Renal cortex interstitium (tissue), 11 donors: ENCODE measurements around the gene PEX5L. TPM values are rescaled to one million over a fixed set of nuclear protein-coding genes. Genes with fewer than 3 reads are reported as not detected.
"Not testable (repeated sequence)": the region's sequence is repeated elsewhere in the genome, so short reads cannot be mapped to it uniquely, and the experiment has no call there.

Experiments
- DNase-seq, 11 donors: peaks; one replicate each; pipeline ENCODE4 v3.0.0-alpha.2; 2013; ENCODE audit warnings: low read depth in 9 of 11, low spot score in 4 of 11; ENCODE audit errors: extremely low read depth in 1 of 11
- polyA plus RNA-seq, 3 donors: library from polyadenylated mRNA; unstranded; fragments of 120-200 nt; gene quantifications; one replicate each; pipeline ENCODE4 v1.2.1, GENCODE V29; 2013; ENCODE audit not compliant: insufficient read length in 3 of 3

Gene PEX5L
- polyA plus RNA-seq, 3 donors: 0.31 to 0.50 (median 0.39) TPM

DNA sequence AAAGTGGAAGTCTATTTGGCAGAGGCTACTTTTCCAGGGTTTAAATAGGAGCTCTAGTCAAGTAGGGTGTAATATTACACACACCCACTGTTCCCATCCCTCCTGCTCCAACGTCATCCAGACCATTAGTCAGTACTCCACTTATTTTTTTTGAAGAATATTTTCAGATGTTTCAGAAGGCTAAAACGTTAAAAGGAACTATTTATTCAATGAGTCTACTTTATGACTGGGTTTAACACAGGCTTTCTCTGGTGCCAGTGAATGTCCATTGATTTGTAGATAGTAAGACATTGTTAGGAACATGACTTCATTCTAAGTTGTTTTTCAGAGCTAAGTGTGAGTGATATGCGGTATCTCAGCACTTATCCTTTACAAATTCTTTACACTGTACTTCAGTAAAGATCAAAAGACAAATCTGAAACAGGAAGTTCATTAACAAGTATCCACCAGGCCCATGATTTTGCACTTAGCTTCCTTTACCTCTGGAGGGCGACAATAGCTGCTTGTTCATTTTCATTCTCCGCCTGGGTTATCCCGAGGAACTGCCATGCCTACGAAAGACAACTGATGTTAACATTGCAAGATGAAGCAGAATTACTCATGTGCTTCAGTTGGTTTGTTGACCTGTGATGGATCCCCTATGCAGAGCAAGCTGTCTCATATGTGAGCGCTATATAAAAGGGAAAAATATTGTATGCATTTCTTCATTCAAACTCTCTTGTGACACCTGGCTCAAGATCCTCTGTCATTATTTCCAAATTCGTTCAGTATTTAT, 225.2 kb downstream of the PEX5L start:
- peak; percentile 7 to 53 (median 30) for DNase-seq

DNA sequence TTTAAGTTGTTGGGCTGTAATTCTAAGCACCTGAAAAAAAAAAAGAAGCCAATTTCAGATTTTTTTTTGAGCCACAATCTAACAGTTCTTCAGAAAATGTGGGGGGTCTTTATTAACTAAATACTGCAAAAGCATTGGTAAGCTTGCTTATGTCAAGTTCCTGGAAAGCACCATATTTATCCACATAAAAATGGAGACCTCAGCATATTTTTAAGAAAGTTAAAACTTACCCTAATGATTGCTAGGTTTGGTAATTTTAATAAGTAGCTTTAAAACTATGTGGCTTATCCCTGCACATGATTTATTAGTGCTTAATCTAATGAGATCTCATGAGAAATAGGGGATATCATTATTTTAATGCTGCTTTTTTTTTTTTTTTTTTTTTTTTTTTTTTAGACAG, 227.1 kb downstream of the PEX5L start:
- DNase-seq: no peak

DNA sequence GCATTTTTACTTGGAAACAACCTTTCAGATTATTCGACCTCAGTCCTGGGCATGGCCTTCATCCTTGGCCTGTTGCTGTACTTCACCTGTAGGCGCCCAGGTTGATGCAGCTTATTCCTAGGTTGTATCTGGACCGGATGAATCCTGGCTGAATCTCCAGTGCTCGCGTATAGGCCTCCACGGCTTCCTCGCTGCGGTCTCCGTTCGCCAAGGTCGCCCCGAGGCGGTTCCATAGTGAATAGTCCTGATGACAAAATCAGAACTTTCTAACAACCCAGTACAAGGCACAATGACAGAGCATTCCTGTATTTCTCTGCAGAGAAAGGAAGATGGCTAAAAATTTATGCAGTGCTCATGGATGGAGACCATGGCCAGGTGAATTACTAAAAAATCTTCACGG, 229.1 kb downstream of the PEX5L start:
- DNase-seq: no peak

DNA sequence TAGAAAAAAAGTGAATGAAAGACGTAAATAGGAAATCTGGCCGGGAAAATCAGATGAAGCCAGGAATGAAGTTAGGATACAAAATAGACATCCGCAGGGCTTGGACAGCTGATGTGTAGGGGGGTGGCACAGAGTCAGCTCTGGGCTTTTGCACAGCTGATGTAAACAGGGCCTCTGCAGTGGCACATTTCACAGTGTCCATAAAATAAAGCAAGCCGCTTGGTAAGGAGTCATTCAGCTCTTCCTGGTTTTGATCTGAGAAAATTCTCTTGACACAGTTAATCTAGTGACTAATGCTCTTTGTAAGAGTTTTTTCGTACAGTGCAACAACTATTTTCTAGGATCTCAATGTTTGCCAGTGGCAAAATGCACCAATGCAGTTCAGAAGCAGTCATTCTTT, 230.6 kb downstream of the PEX5L start:
- DNase-seq: no peak

DNA sequence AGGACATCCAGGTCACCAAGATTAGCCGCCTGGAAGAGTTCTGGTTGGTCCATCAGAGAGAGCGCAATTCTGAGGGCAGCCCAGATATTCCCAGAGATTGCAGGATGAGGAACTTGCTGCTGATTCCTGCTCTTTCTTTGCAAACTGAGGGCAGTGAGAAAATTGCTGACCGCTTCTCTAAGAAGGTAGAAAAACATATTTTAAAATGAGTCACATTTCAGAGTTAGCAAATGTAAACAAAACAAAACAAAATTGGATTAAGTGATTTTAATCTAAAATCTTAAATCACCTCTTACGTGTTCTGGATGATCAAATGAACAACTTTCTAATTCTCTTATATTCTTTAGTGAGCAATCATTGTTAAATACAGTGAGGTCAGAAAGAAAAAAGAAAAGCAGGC, 234.9 kb downstream of the PEX5L start:
- no peak for DNase-seq

DNA sequence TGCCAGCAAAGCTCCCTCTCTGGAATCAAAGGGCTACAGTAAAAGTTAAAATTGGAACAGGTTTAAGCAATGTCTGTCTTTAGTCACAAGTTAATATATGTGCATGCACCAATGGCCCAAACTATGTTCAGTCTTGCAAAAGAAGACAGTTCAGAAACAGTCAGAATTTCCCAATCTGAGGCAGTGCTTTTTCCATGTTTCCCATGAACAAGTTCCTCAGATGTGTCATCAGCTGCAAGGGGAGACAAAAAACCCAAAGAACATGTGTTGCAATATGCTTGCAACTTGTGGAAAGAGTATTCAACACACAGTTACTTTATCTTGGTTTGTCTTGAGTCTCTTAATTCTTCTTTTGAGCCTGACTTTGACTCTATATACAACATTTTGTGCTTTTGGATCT, 235.5 kb downstream of the PEX5L start:
- DNase-seq: no peak

DNA sequence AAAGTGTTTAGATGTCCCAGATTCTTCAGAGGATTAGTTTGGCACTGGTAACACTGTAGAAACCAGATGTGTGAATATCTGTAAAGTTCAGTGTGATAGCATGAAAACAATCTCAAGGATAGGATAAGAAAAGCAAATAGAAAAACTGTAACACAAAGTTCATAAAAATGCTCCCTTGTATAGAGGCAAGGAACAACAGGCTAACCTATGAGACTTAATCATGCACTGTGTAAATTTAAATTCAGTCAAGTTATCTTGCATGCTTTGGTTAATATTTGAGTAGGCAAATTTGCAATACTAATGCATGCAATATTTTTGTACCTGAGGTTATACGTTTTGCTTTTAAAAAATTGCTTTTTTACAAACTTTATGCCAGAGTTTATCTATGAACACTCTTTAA, 239.5 kb downstream of the PEX5L start:
- DNase-seq: no peak

DNA sequence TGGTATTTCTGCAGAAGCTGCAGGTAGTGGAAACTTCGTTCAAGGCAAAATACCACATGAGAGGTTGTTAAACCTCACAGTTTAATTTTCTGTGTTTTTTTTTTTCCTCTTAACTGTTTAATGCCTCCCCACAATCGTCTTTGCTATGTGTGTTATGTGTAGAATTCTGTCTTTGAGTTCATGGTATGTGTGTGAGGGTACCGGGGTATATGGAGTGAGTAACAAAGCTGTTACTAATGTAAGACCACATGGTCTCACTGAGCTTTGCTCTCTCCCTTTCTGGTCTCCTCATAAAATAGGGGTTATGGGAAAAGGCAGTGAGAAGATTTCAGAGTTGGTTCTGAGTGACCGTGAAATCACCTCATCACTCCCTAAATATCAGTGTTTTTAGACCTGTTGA, 240.3 kb downstream of the PEX5L start:
- no peak for DNase-seq

DNA sequence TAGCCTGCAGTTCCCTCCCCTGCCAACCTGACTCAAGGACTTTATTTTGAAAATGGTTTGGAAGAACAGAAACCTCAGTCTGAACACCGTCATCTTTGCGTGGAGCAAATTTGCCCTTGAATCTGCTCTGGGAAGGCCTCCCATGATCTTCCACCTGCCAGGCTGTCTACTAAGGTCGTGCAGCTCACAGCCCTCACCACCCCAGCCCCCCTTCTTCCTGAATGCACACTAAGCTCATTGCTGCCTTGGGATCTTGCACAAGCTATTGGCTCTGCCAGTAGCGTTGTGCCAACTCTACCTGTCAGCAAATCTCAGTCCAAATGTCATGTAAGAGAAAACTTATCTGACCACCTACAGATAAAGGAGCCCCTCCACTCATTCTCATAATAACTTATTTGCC, 242.4 kb downstream of the PEX5L start:
- DNase-seq: no peak

DNA sequence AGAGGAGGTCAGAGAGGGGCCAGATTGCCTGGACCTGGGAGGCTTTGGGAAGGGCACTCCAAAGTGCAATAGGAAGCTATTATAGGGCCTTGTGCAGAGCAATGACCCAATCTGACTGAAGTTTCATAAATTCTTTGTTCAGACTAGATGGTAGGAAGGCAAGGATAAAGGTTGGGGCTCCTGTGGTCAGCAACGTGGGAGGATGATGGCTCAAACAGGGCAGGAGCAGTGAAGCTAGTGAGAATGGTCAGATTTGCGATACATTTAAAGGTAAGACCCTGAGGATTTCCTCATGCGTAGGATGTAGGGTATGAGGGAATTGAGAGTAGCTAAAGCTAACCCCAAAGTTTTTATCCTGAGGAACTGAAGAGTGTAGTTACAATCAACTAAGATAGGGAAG, 244.9 kb downstream of the PEX5L start:
- DNase-seq: no peak

DNA sequence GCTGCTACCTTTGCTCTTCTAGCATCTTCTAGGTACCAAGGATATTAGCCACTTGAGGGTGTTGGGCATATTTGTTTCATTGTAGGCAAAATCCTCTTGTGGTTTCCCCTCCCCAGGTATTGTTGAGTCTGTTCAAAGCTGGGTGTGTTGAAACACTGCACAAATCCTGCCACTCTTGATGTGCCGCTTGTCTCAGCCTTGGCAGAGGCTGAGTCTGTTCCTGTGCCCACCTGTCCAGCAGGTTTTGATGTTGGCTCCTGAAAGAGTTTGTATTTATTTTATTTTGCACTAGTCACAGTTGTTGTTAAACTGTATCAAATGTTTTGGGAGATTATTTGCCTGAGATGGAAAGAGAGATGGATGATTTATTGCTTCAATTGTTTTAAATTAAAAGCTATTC, 247.7 kb downstream of the PEX5L start:
- DNase-seq: no peak

DNA sequence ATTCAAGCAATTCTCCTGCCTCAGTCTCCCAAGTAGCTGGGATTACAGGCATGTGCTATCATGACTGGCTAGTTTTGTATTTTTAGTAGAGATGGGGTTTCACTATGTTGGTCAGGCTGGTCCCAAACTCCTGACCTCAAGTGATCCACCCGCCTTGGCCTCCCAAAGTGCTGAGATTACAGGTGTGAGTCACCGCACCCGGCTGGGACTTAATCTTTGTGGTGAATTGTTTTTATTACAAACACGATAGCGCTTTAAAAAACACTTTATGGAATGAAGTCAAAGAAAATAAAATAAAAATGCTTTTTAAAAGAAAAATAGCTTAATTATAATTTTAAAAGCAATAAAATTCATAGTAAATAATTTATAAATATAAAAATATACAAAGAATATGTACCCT, 253.9 kb downstream of the PEX5L start:
- not testable (repeated sequence) for DNase-seq

DNA sequence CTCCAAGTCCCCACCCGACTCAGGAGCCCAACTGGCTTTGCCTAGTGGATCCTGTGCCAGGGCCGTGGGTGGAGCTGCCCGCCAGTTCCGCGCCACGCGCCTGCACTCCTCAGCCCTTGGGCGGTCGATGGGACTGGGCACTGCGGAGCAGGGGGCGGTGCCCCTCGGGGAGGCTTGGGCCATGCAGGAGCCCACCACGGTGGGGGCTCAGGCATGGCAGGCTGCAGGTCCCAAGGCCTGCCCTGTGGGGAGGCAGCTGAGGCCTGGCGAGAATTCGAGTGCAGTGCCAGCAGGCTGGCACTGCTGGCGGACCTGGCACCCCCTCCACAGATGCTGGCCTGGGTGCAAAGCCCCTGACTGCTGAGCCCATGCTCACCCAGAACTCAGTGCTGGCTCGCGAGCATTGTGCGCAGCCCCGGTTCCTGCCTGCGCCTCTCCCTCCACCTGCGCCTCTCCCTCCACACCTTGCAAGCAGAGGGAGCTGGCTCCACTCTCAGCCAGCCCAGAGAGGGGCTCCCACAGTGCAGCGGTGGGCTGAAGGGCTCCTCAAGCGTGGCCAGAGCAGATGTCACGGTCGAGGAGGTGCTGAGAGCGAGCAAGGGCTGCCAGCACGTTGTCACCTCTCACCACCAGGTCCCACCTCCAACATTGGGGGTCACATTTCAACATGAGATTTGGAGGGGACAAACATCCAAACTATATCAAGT, 261.2 kb downstream of the PEX5L start:
- DNase-seq: no peak

DNA sequence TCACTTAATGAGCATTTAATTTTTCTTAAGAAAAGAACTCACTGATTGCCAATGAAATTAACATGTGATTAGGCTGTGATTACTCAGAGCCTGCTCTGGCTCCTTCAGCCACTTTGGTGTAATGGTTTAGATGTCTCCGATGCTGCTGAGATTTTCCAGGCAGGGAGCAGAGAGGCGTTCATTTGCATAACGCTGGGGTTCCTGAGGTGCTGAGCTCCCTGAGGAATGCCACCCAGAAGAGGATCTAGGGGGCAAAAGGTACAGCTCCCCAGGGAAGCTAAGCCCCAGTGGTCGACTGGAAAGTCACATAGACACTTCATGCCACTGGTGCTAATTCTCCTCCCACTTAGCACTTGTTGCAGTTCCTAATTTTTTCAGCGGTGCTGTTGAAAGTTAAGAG, 264.4 kb downstream of the PEX5L start:
- no peak for DNase-seq

DNA sequence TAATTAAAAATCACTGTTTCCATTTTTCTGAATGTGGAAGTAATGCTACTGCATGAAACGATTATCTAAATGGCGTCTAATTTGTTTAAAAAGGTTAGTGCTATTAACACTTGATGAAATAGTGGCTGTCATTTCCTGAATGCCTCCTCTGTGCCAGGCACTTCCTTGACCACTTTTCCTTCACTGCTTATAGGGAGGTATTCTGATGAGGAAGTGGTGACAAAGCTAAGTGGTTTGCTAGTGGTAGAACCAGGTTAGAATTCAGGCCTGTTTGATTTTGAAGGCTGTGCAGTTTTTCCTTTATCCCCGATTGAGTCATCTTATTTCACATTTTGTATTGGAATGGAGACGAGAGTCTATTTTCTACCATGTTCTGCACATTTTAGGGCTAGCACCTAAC, 264.9 kb downstream of the PEX5L start:
- no peak for DNase-seq

DNA sequence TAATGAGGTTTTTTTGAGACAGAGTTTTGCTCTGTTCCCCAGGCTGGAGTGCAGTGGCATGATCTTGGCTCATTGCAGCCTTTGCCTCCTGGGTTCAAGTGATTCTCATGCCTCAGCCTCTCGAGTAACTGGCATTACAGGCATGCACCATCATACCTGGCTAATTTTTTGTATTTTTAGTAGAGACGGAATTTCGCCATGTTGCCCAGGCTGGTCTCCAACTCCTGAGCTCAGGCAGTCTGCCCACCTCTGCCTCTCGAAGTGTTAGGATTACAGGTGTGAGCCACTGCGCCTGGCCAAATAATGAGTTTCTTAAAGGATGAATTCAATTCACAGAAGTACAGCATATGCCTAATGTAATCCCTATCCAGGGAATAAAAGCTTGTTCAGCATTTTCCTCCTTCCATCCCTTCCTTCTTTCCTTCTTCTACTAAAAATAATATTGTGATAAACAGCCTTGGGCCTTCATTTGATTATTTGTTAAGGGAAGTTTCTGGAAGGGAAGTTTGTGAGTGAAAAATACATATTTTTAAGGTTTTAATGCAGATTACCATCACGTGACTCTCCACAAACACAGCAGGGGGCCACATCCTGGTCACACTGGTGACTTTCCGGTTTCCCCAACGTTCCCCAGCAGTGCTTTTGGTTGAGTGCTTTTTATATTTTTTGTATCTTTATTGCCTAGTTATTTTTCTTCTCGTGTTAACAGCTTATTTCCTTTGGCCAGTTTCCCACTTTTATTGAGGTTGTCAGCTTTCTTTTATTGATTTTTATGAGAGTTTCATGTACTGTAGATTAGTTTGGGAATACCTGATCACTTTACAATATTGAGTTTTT, 267.1 kb downstream of the PEX5L start:
- DNase-seq: peak in 1 of 11 donors; percentile 2

DNA sequence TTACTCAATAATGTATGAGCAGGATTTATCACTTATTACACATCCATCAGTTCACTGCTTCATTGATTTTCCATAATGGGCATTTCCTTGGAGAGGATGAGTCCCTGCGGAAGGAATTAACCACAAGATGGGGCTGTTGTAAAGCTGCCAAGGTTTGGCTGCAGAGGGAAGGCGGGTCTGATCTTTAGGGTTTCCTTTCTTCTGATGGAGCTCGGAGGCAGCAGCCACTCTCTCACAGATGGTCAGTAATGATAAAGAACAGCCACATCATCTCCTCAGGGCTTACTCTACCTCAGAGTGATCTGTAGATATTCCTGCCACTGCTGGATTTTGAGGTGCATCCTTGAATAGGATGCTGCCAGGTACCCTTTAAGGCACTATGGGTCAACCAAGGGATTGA, 268.7 kb downstream of the PEX5L start:
- peak in 3 of 11 donors; percentile 5 to 8 (median 5) for DNase-seq

DNA sequence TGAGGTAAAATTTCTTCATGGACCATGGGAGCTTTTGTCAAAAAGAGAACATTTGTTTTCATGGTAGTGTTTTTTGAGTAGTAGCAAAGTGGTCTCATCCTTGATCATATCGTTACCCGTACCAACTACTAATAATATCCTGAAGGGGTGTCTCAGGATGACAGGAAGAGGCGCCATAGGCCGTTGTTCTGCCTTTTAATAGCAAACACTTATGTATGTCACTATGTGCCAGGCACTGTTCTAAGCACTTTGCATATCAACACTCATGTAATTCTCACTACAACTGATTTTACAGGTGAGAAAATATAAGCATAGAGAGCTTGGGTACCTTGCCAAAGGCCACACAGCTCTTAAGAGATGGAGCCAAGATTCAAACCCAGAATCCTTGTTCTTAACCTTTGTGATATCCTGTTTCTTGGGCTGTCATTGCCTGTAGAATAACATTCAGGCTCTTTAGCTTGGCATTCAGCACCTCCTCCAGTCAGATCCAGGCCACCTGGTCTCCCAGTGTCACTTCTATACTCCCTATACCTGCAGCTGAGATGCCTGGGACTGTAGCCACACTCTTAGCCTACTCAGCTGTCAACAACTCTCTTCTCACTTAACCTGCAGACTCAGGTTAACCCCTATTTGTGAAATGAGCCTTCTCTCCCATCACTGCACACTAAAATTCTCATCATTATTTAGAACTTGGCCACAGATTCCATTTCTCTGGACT, 270.2 kb downstream of the PEX5L start:
- DNase-seq: no peak

DNA sequence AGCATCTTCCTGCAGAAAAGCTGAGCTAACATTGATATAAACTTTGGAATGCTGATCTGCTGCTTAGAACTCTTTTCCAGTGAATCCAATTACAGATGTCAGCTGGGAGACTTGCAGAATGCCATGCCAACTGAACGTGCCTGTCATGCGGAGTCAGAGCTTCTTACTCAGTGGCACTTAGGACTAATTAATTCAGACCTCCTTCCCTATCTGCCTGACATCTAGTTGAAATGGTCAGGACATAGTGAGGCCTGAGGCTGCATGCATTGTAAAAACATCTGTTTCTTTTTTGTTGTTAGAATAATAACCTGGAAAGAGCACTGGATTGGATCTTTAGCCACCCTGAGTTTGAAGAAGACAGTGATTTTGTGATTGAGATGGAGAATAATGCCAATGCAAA, 271.3 kb downstream of the PEX5L start:
- DNase-seq: no peak
